Heart right ventricle (tissue), 16 donors: ENCODE data around the gene PRR29. TPM values are rescaled to one million over a fixed set of nuclear protein-coding genes. Genes with fewer than 3 reads are reported as not detected.

Source experiments
- ATAC-seq, 8 donors: fragments of 200-7000 bp; cut with Tn5 transposase; one replicate each; pipeline ENCODE4 v1.9.1; 2020; ENCODE audit warnings: mild to moderate bottlenecking in 8 of 8, moderate library complexity in 8 of 8, moderate number of reproducible peaks in 1 of 8
- DNase-seq, 2 donors: peaks; one replicate each; pipeline ENCODE4 v3.0.0-alpha.2; 2020
- H3K27ac ChIP-seq, 10 donors: fragments of 200-600 bp; sonication (generic) in 2 of 10; one replicate each; pipeline versions ENCODE4 v1.5.0 to v1.8.0; 2020 to 2022; ENCODE audit warnings: mild to moderate bottlenecking in 3 of 10
- H3K27me3 ChIP-seq, 7 donors: fragments of 200-600 bp; one replicate each; pipeline ENCODE4 v1.8.0; 2021 to 2022; ENCODE audit warnings: mild to moderate bottlenecking in 2 of 7
- H3K36me3 ChIP-seq, 9 donors: fragments of 200-600 bp; sonication (generic) in 1 of 9; one replicate each; pipeline versions ENCODE4 v1.5.0 to v1.8.0; 2020 to 2022; ENCODE audit warnings: mild to moderate bottlenecking in 2 of 9
- H3K4me1 ChIP-seq, 9 donors: fragments of 200-600 bp; sonication (generic) in 1 of 9; one replicate each; pipeline versions ENCODE4 v1.5.0 to v1.8.0; 2020 to 2022; ENCODE audit warnings: mild to moderate bottlenecking in 4 of 9
- H3K4me3 ChIP-seq, 10 donors: fragments of 200-600 bp; sonication (generic) in 2 of 10; one replicate each; pipeline versions ENCODE4 v1.5.0 to v1.8.0; 2020 to 2022; ENCODE audit warnings: mild to moderate bottlenecking in 7 of 10, moderate library complexity in 2 of 10
- H3K9me3 ChIP-seq, 11 donors: fragments of 200-600 bp in 10 of 11; sonication (generic) in 2 of 11; one replicate each; pipeline versions ENCODE4 v1.5.0 to v1.8.0; 2013 to 2022; ENCODE audit warnings: mild to moderate bottlenecking in 2 of 11, control low read depth in 1 of 11, moderate library complexity in 1 of 11
- WGBS, 2 donors: extraction: QIAGEN DNeasy Blood & Tissue Kit; methylation state at CpG; one replicate each; pipeline ENCODE4 v1.1.7; 2013; ENCODE audit warnings: inconsistent platforms in 1 of 2; 5-methylcytosine and 5-hydroxymethylcytosine counted together
- intact Hi-C, 10 donors: fragments of 100-400 bp; cut with DNase I; formaldehyde crosslinking; loops; one replicate each; pipeline versions ENCODE4 v1.11.1 to v1.14.2; 2022
- polyA plus RNA-seq, 2 donors: library from polyadenylated mRNA; stranded (reverse); fragments of 200-250 nt; gene quantifications; one replicate each; pipeline ENCODE4 v1.2.3, GENCODE V29; 2013
- total RNA-seq, 10 donors: library from RNA; stranded (reverse); fragmentation: NEBNext Ultra II Directional in 3 of 10; extraction: Animal tissue kit (Norgen Biotek cat#: 25700) in 3 of 10; gene quantifications; one replicate each; pipeline versions ENCODE4 v1.2.1 to v1.2.4, GENCODE V29; 2021 to 2023
- TF ChIP-seq, protein P1 (sequence below), 9 donors: fragments of 200-600 bp; sonication (generic) in 2 of 9; IDR thresholded peaks; one replicate each; pipeline versions ENCODE4 v1.5.0 to v1.8.0; 2021 to 2022; ENCODE audit warnings: antibody characterized with exemption in 9 of 9, mild to moderate bottlenecking in 5 of 9, moderate library complexity in 1 of 9
- donor health status: Arrhythmogenic right ventricular cardiomyopathy.
- donor health status: ischemic (EF 13 %, LVEDD 7.1; RV severe dilation, severe dysfunction).
- donor health status: healthy with polysubstance abuse.
- donor health status: DM: no; HTN: yes; CAD: no.
- donor health status: DM: no; HTN: no; CAD: no.
- donor health status: ischemic (EF 25% LVEDD 6.9; RV normal size, moderate dysfunction).
- donor health status: ischemic (EF 25% LVEDD 5.7; RV mildly dilated, moderate dysfunction).
- donor health status: healthy.
- donor health status: DM: yes; HTN: yes; CAD: no.
- donor health status: Ischemic cardiomyopathy.
- donor health status: ischemic (EF 35%, LVEDD 5.7; RV mildly dilated, moderate dysfunction).
- donor health status: nonischemic (EF 11% LVEDD 7.7; RV severe dilation, severe dysfunction).
- donor health status: DM: yes; HTN: yes; CAD: no.
- donor health status: PGD.
- donor health status: ischemic (EF 29% LVEDD 5.4; RV normal size, mild dysfunction).
- donor health status: nonischemic (EF 23%, LVEDD 6.1; RV moderate dilation, normal function).

The PRR29 gene
- total and polyA plus RNA-seq, 12 donors = 0.21 to 0.66 (median 0.31) TPM; not detected in 4

DNA sequence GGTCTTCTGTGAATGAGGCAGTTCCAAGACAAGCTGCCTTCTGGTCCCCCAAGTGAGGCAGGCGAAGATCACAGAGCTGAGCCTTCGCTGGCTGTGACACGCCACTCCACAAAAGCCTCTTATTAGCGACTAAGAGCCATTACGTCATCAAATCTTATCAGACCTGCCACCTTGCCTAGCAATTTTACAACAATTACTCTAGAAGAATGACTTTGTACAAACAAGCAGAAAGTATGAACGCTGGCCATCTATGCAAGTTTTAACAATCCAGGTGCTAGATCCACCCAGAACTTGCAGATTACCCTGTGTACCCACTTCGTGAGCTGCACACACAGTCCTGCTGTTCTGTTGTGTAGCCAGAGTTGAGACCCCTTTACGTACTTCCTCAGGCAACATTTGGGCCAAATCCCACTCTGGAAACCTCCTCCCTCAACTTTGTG lies 26.1 kb downstream of the PRR29 start:
- peak overlapping the region in 8 of 10 donors; percentile 16 to 97 (median 70) for H3K27ac ChIP-seq

DNA sequence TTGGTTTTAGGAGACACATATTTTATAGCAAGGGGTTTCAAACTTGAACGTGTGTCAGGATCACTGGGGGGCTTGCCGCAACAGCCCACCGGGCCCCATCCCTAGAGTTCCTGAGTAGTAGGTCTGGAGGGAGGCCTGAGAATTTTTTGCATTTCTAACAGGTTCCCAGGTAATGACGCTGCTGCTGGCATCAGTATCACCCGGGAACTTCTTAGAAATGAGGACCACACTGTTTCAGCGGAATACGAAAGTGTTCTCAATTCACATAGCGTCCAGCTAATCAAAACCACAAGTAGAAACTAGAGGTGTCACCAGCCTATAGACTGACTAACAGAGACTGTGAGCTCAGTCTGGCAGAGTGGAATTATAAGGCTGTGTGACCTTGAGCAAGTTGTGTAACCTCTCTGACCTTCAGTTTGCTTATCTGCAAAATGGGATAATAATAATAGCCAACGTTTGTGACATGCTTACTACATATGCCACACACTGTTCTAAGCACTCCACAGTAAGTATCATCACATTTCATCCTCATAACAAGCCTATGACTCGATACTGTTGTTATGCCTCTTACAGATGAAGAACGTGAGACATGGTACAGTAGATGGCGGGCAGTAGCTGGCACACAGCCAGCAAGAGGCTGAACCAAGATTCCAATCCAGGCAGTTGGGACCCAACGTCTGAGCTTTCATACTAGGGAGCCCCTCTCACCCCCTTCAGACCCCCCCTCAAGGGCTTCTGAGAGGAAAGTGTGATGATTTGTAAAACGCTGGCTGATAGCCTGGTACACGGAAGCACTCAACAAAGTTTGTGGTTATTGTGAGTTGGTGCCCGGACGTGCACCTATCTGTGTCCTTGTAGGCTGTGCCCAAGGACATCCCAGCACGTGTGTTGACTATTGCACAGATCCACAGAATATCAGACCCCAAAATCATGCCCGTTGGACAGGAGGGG lies 26.9 kb downstream of the PRR29 start:
- Histone ChIP-seq H3K9me3 (no peaks in the 10 kb centered on the region), H3K4me3 (peak overlapping the region in 2 of 10 donors; percentile 14 to 23), H3K27me3 (no peaks in the 10 kb centered on the region), H3K27ac (peak overlapping the region in 8 of 10 donors; percentile 16 to 97 (median 66)), H3K36me3 (no peaks in the 10 kb centered on the region), H3K4me1 (peaks cover 4 to 32% (median 26%) of the 10 kb centered on the region in 9 donors)
- ATAC-seq (peak in 4 of 8 donors; percentile 1 to 18 (median 8)), DNase-seq (no peak)
- TF ChIP-seq, protein P1, sequence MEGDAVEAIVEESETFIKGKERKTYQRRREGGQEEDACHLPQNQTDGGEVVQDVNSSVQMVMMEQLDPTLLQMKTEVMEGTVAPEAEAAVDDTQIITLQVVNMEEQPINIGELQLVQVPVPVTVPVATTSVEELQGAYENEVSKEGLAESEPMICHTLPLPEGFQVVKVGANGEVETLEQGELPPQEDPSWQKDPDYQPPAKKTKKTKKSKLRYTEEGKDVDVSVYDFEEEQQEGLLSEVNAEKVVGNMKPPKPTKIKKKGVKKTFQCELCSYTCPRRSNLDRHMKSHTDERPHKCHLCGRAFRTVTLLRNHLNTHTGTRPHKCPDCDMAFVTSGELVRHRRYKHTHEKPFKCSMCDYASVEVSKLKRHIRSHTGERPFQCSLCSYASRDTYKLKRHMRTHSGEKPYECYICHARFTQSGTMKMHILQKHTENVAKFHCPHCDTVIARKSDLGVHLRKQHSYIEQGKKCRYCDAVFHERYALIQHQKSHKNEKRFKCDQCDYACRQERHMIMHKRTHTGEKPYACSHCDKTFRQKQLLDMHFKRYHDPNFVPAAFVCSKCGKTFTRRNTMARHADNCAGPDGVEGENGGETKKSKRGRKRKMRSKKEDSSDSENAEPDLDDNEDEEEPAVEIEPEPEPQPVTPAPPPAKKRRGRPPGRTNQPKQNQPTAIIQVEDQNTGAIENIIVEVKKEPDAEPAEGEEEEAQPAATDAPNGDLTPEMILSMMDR (IDR thresholded peaks at IDR 0.05) = no peak
- intact Hi-C loops = loop anchor here in 9 of 10 donors (1.0 to 10.0 kb wide), 8 partner anchors 38 to 260 kb away; partner anchors contain the start of genes GH1 (in 7 of the 9), ERN1 (in 2 of the 9) and CSHL1 (in 1 of the 9)
- 60 to 65% methylated on average over 19 of the region's 19 CpGs for WGBS, 2 donors

More for the DNA sequence above, 26.1 kb downstream of the PRR29 start:
- intact Hi-C loops = loop anchor here in 5 of 10 donors (2.0 to 10.0 kb wide), 3 partner anchors 105 to 261 kb away; partner anchors contain the start of genes GH1 (in 4 of the 5) and CSHL1 (in 1 of the 5)
- WGBS, 2 donors = 78 to 82% methylated on average over 8 of the region's 8 CpGs
- Histone ChIP-seq H3K4me3 (no peak overlapping the region), H3K9me3 (no peaks in the 10 kb centered on the region), H3K27me3 (no peaks in the 10 kb centered on the region), H3K4me1 (peaks cover 4 to 40% (median 26%) of the 10 kb centered on the region in 9 donors), H3K36me3 (no peaks in the 10 kb centered on the region)
- ATAC-seq = peak in 2 of 8 donors; percentile 21 to 45
- DNase-seq = no peak
- TF ChIP-seq, protein P1 (IDR thresholded peaks at IDR 0.05) = no peak

DNA sequence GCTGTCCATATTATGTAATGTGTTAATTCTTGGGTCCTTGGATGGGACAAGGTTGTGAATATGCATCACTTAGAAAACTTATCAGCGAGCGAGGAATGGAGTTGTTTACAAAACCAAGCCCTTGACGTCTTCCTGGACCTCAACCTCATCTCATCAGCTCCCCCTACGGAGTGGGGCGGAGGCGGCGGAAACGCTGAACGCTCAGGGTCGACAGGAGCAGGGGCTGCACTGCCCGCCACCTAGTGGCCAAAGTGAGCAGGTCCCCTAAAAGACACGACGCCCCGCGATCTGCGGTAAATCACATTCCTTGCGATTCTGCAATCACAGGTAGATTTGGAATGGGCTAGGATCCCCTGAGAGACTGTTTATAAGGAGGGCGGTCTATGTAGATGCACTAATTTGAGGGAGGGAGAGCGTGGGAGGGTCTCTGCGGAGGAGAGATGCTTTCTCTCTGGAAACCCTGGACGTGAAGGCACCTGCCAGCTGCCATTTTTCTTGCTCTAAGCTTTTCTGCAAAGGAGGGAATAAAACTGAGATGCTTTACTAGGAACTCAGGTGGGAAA lies 27.7 kb downstream of the PRR29 start:
- Histone ChIP-seq H3K27ac (peak overlapping the region in 7 of 10 donors; percentile 4 to 97 (median 66)), H3K9me3 (no peaks in the 10 kb centered on the region), H3K4me3 (peak overlapping the region in 5 of 10 donors; percentile 14 to 32 (median 26)), H3K4me1 (peaks cover 4 to 31% (median 20%) of the 10 kb centered on the region in 9 donors), H3K27me3 (no peaks in the 10 kb centered on the region), H3K36me3 (no peaks in the 10 kb centered on the region)
- ATAC-seq = peak in 7 of 8 donors; percentile 69 to 85 (median 82)
- TF ChIP-seq, protein P1 (IDR thresholded peaks at IDR 0.05) = peak; percentile 88 to 97 (median 95)
- peak; percentile 80 to 81 for DNase-seq
- WGBS, 2 donors = 2 to 3% methylated on average over 21 of the region's 21 CpGs
- intact Hi-C loops = loop anchor here in 9 of 10 donors (1.0 to 10.0 kb wide), 8 partner anchors 39 to 259 kb away; partner anchors contain the start of genes GH1 (in 8 of the 9), ERN1 (in 2 of the 9) and CSHL1 (in 1 of the 9)
